Measurements from ENCODE around the gene HARS2.
"Not testable (repeated sequence)": the region's sequence is repeated elsewhere in the genome, so short reads cannot be mapped to it uniquely, and the experiment has no call there.

The HARS2 gene

GRCh38 chr5:140690941-140691924, at the start of gene HARS2, which contains the start of gene HARS1:
Gene HARS2 (plus strand): TSS chr5:140691455. CDS start chr5:140691649, 194 bp downstream.
Gene HARS1 (minus strand): TSS chr5:140691370. CDS start chr5:140691304, 66 bp downstream.
- CTCF ChIA-PET: interaction anchor here (0.5 to 0.8 kb wide), 7 partner anchors 11 to 922 kb away, joined by 3 to 6 read pairs (median 3); no protein-coding TSS in a partner anchor
- DNase-seq (ENCODE audit: low spot score): peak; percentile 98

GRCh38 chr5:140641716-140642115, 49.5 kb upstream of the HARS2 start:
- peak overlapping the region; percentile 47 for H3K27ac ChIP-seq
- CTCF ChIA-PET: no interaction called here
- POLR2A ChIA-PET (ENCODE audit: low non-redundant PET): interaction anchor here (0.9 kb wide), 1 partner anchor 76 kb away, joined by 3 read pairs; no protein-coding TSS in a partner anchor
- TF ChIP-seq CTCF (conservative IDR thresholded peaks at IDR 0.05; ENCODE audit: low read depth): no peak
- no peak for DNase-seq (ENCODE audit: low spot score)

More at GRCh38 chr5:140690941-140691924, at the start of gene HARS2, which contains the start of gene HARS1:
- peak within 1 kb of the TSS; percentile 93 for H3K27ac ChIP-seq
- POLR2A ChIA-PET (ENCODE audit: low non-redundant PET): interaction anchor here (0.6 to 1.0 kb wide), 3 partner anchors 29 to 318 kb away, joined by 3 to 4 read pairs (median 4); partner anchors contain the start of genes IK and NDUFA2
- TF ChIP-seq CTCF (conservative IDR thresholded peaks at IDR 0.05; ENCODE audit: low read depth): no peak

- no peak for DNase-seq (ENCODE audit: low spot score)
- H3K27ac ChIP-seq: peak overlapping the region; percentile 47
- ChIA-PET POLR2A (ENCODE audit: low non-redundant PET) (interaction anchor here (0.5 kb wide), 1 partner anchor 9 kb away, joined by 4 read pairs; no protein-coding TSS in a partner anchor), CTCF (interaction anchor here (0.5 to 0.7 kb wide), 2 partner anchors 18 to 21 kb away, joined by 4 read pairs; no protein-coding TSS in a partner anchor)
- no peak for TF ChIP-seq CTCF (conservative IDR thresholded peaks at IDR 0.05; ENCODE audit: low read depth)
These were observed 48.5 kb upstream of the HARS2 start for GRCh38 chr5:140642718-140643117.

GRCh38 chr5:140647042-140647419, 44.2 kb upstream of the HARS2 start:
- ChIA-PET POLR2A (ENCODE audit: low non-redundant PET) (interaction anchor here (0.6 to 2.6 kb wide), 9 partner anchors 7 to 169 kb away, joined by 3 to 18 read pairs (median 4); partner anchors contain the start of genes APBB3, EIF4EBP3, SRA1 and WDR55), CTCF (interaction anchor here (0.6 to 2.2 kb wide), 7 partner anchors 10 to 242 kb away, joined by 3 to 10 read pairs (median 4); partner anchors contain the start of genes APBB3, EIF4EBP3, SLC35A4 and SRA1)
- H3K27ac ChIP-seq: peak overlapping the region; percentile 79
- no peak for TF ChIP-seq CTCF (conservative IDR thresholded peaks at IDR 0.05; ENCODE audit: low read depth)
- DNase-seq (ENCODE audit: low spot score): peak; percentile 36

- CTCF ChIA-PET: no interaction called here
- no peak overlapping the region for H3K27ac ChIP-seq
- POLR2A ChIA-PET (ENCODE audit: low non-redundant PET): interaction anchor here (0.6 kb wide), 1 partner anchor 1653 kb away, joined by 3 read pairs; no protein-coding TSS in a partner anchor
These were observed 32.4 kb upstream of the HARS2 start for GRCh38 chr5:140658870-140659269.

GRCh38 chr5:140660371-140660770, 30.9 kb upstream of the HARS2 start:
- CTCF ChIA-PET; H3K27ac ChIP-seq; DNase-seq (ENCODE audit: low spot score); POLR2A ChIA-PET (ENCODE audit: low non-redundant PET): not testable (repeated sequence)

More at GRCh38 chr5:140658870-140659269, 32.4 kb upstream of the HARS2 start:
- TF ChIP-seq CTCF (conservative IDR thresholded peaks at IDR 0.05; ENCODE audit: low read depth): no peak
- no peak for DNase-seq (ENCODE audit: low spot score)

All from RWPE1 (cell line).